ENCODE results near the gene NR3C2. TPM values are rescaled to one million over a fixed set of nuclear protein-coding genes. Genes with fewer than 3 reads are reported as not detected.

Gene NR3C2
- total RNA-seq, 1 donor from 2014 or later, result 11.5 TPM

- TF ChIP-seq CTCF (conservative IDR thresholded peaks at IDR 0.05), result no peak
- DNase-seq (ENCODE audit: extremely low spot score, unreplicated experiment), result no peak
- H3K27ac Mint-ChIP-seq, result no peak overlapping the region
- no peaks in the 10 kb centered on the region for H3K36me3 Mint-ChIP-seq
- peaks cover 13% of the 10 kb centered on the region for H3K27me3 Mint-ChIP-seq
- H3K9me3 Mint-ChIP-seq, result no peaks in the 10 kb centered on the region
- no peak overlapping the region for H3K4me3 Mint-ChIP-seq
- H3K4me1 Mint-ChIP-seq (ENCODE audit: unreplicated experiment), result no peaks in the 10 kb centered on the region
Measured at GRCh38 chr4:148454835-148455234, 12.6 kb upstream of the NR3C2 start.

DNA sequence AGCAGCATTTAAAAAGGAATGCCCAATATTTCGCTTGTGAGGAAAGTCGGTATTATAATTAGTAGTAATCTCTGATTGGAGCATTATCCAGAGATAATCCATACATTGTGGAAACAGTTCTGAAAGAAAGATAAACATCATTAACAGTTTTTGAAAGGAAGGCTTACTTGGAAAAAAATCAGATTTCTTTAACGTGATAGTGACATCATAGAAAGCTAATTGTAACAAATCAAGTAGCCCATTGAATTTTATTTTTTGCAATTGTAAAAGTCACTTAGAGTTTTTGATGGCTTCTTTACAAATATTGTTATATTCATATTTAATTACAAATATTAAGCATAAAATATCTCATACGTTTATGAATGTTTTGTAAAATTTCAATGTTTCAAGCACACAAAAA, 11.6 kb upstream of the NR3C2 start:
- Mint-ChIP-seq H3K27me3 (peaks cover 19% of the 10 kb centered on the region), H3K9me3 (no peaks in the 10 kb centered on the region), H3K36me3 (no peaks in the 10 kb centered on the region), H3K4me3 (no peak overlapping the region), H3K4me1 (ENCODE audit: unreplicated experiment) (no peaks in the 10 kb centered on the region), H3K27ac (no peak overlapping the region)
- TF ChIP-seq CTCF (conservative IDR thresholded peaks at IDR 0.05), result no peak
- DNase-seq (ENCODE audit: extremely low spot score, unreplicated experiment), result no peak

- no peak for TF ChIP-seq CTCF (conservative IDR thresholded peaks at IDR 0.05)
- H3K4me3 Mint-ChIP-seq, result no peak overlapping the region
- H3K9me3 Mint-ChIP-seq, result no peaks in the 10 kb centered on the region
- no peak overlapping the region for H3K27ac Mint-ChIP-seq
- H3K4me1 Mint-ChIP-seq (ENCODE audit: unreplicated experiment), result no peaks in the 10 kb centered on the region
- H3K36me3 Mint-ChIP-seq, result no peaks in the 10 kb centered on the region
- H3K27me3 Mint-ChIP-seq, result peaks cover 23% of the 10 kb centered on the region
- no peak for DNase-seq (ENCODE audit: extremely low spot score, unreplicated experiment)
Measured at GRCh38 chr4:148452970-148453369, 10.8 kb upstream of the NR3C2 start.

DNA sequence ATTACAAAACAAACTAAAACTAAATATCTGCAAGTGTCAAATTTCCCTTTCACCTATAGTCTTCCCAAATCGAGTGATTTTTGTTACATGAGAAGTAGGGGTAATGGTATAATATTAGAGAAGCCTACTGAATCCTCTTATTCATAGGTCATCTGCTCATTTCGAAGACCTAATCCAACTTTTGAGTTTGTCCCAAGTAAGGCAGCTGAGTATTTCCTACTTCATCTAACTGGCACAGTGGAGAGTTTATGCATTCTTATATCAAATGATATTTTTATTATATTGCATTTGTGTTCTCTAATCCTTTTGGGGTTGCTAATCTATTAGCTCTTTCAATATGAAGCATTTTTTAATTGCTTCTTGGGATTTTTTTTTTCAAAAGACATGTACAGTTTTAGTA, 7.7 kb upstream of the NR3C2 start:
- H3K36me3 Mint-ChIP-seq, result no peaks in the 10 kb centered on the region
- DNase-seq (ENCODE audit: extremely low spot score, unreplicated experiment), result no peak
- no peak overlapping the region for H3K4me3 Mint-ChIP-seq
- no peak overlapping the region for H3K27ac Mint-ChIP-seq
- H3K27me3 Mint-ChIP-seq, result peaks cover 48% of the 10 kb centered on the region
- TF ChIP-seq CTCF (conservative IDR thresholded peaks at IDR 0.05), result no peak
- no peaks in the 10 kb centered on the region for H3K4me1 Mint-ChIP-seq (ENCODE audit: unreplicated experiment)
- no peaks in the 10 kb centered on the region for H3K9me3 Mint-ChIP-seq

DNA sequence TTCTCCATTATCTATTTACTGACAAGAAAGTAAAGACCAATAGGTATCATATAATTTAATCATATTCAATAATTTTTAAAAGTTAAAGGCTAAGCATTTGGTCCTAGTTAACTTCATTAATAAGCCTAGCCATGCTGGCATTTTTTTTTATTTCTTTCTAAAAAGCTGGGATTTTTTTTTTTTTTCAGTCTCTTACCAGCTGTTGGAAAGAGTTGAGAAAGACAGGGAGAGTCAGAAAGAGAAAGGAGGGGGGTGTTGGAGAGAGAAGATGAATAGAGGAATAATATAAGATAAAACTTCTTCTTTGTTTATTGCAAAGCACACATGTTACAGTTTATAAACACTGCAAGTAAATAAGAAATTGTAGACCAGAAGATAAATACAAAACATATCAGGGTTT, 5.9 kb upstream of the NR3C2 start:
- Mint-ChIP-seq H3K36me3 (no peaks in the 10 kb centered on the region), H3K27me3 (peaks cover 57% of the 10 kb centered on the region), H3K9me3 (no peaks in the 10 kb centered on the region), H3K4me3 (no peak overlapping the region), H3K27ac (no peak overlapping the region), H3K4me1 (ENCODE audit: unreplicated experiment) (no peaks in the 10 kb centered on the region)
- DNase-seq (ENCODE audit: extremely low spot score, unreplicated experiment), result no peak
- TF ChIP-seq CTCF (conservative IDR thresholded peaks at IDR 0.05), result no peak

DNA sequence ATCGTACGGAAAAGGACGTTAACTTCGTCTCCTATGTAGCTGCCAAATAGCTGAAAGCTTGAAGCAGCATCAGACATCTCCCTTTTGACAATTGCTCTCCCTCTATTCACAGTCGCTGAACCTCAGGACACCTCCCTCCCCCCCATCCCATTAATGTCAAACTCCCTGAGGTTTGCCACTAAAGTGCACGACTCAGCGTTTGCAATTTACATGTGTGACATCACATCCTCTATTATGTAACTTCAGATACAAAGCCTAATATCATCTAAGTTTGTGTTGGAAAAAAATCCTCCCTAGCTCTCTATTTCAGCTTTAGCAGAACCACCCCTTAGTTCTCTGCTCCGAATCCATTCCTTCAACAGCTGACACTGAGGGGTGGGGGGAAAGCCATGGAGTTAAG, 5.5 kb upstream of the NR3C2 start:
- Mint-ChIP-seq H3K36me3 (no peaks in the 10 kb centered on the region), H3K9me3 (no peaks in the 10 kb centered on the region), H3K4me1 (ENCODE audit: unreplicated experiment) (no peaks in the 10 kb centered on the region), H3K27me3 (peaks cover 62% of the 10 kb centered on the region), H3K4me3 (no peak overlapping the region), H3K27ac (no peak overlapping the region)
- DNase-seq (ENCODE audit: extremely low spot score, unreplicated experiment), result no peak
- TF ChIP-seq CTCF (conservative IDR thresholded peaks at IDR 0.05), result no peak

All from type B pancreatic cell (in vitro differentiated cells).